GM21360 (cell line): ENCODE data around the gene MAPRE3.
A peak's percentile ranks its signal among the peaks of the same experiment; 100 is the strongest.

Experiments used
- ATAC-seq: cut with Tn5 transposase; IDR thresholded peaks from one replicate; pipeline ENCODE4 v1.9.1; 2021; ENCODE audit warnings: mild to moderate bottlenecking, moderate library complexity; ENCODE audit not compliant: unreplicated experiment

The MAPRE3 gene

DNA sequence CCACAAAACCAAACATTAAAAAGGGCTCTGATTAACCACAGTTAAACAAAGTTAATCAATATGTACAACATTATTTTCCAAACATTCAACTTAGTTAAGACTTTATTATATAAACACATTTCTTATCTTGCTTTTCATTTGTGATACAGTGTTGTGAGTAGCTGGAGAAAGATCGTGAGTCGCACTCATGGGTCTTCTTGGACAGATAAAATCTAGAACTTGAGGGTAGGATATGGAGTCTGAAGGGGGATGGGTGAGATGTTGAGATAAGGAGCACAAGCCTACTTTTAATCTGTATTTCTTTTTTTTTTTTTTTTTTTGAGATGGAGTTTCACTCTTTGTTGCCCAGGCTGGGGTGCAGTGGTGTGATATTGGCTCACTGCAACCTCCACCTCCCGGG, 39.7 kb downstream of the MAPRE3 start:
- no peak for ATAC-seq

DNA sequence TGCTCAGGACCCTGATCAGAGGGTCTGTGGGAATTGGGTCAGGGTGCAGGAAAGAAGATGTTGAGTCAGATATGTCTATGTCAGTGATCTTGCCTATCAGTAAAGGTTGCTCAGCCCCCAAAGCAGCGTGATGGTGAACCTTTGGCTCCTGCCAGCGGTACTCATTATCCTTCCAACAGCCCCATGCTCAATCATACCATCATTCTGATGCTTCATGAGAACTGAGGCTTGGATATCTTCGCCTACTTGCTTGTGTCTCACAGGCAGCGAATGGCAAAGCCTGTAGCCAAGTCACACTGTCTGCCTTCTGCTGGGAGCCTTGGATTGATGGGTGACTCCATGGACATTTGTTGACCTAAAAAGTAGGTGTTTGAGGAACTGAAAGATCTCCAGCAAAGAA, 43.3 kb downstream of the MAPRE3 start:
- ATAC-seq, result no peak

DNA sequence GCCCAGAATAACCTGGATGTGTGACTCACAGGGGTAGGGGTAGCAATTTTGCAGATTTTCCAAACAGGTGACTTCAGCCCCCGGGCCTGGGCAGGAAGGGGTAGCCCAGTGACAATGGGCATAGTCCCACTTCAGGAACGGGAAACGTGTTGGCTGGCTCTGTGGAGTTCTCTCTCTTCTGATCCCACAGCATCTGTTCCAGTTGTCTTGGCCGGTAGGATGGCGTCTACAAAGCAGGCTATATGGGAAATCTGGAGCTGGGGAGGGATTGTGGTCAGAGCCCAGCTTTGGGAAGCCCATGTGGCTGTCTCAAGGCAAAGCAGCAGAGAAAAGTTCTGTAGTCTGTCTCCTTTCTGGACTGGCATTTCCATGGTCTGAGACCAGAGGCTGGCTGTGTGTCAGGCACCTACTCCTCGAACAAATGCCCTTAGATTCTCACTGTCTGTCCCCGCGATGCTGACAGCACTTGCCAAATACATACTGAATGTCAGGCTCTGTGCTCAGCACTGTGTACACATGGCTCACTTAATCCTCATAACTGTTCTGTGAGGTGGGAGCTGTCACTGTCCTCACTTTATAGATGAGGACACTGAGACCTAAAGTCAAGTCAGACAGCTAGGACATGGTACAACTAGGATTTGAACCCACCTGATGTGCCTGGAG, 44.5 kb downstream of the MAPRE3 start:
- no peak for ATAC-seq

DNA sequence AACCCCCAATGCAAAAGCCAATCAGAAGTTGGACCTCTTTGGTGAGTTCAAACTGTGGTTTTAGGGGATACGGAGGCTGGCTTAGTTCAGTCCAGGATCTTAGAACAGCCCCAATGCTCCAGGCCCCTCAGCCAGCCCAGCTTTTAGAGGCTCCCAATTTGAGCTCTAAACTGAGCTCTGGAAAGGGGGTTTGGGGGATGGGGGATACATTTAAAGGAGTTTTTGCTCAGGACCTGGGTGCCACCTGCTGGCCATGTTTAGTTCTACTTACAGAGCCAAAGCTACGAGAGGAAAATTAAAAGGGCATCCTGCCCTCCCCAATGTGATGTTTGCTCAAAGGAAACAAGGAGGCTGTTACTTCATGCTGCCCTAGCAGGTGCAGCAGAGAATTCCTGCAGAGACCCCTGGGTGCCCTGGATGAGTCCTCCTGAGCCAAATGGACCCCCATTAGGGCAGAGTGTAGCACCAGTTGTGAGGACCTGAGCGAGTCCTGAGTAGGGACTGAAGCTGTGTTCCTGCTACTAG, 46.4 kb downstream of the MAPRE3 start:
- no peak for ATAC-seq

DNA sequence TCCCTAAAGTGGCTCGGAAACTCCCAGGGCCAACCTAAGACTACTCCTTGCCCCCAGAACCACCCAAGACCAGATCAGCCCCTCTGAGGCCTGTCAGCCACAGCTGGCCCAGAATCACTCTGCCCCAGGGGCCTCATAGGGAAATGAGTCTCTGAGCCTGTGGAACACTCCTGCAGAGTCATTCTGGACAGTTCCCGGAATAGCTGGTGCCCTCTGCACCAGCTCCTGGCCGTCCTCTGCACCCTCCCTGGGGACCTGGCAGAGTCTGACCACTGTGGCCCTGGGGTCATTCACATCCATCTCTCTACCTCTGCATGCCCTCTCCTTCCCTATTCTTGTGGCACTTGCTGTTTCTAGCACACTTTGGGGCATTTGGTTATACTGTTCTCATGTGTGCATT, 47.7 kb downstream of the MAPRE3 start:
- no peak for ATAC-seq

DNA sequence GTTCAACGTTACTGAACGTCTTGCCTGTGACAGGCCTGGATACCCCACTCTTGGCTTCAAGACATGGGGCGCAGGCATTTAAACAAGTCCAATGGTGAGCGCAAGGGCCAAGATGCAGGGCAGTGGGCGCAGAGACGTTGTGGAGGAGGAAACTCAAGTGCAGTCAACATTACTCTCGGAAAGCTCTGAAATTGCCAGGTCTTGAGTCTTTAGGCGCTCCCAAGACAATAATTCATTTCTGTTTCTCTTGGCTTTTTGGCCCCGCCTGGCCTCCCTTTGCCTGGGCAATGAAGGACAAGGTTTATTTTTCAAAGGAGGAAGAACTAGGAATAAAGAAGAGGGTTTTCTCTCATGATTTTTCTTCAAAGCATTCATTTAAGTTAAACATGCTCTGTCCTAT, 49.0 kb downstream of the MAPRE3 start:
- no peak for ATAC-seq

DNA sequence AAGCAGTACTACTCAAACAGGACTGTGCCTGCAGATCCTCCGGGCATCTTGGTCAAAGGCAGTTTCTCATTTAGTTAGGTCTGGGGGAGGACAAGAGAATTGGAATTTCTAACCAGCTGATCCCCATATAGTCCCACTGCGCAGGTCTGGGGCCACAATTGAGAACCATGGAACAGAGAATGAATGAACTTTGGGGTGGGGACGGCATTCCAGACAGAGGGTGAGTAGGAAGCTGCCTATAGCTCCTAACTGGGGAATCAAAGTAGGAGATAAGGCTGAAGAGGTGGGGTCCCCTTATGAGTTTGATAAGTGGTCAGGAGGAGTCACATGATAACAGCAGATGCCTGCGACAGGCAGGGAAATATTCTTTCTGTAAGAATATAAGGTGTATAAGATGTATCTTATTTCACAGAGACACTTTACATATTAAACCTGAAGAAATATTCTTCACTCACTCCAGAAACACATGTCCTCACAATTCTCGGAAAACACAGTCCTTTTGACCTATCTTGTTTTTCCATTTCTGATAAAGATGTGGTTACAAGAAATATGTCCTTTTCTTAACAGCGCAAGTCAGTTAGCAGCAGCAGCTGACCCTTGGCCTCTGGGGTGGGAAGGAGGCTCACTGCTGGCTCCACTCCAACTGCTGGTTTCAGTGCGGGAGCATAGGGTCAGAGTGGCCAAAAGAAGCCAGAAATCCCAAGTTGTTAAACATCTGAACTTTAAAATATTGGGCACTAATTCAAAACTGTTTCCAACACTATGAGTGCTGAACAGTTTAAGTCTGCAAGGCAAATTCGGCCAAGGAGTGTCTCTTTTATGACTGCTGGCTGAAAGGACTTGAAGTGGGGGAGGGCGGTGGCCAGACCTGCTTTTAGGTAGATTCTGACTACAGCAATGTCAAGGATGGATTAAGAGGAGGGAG, 49.8 kb downstream of the MAPRE3 start:
- ATAC-seq, result no peak

DNA sequence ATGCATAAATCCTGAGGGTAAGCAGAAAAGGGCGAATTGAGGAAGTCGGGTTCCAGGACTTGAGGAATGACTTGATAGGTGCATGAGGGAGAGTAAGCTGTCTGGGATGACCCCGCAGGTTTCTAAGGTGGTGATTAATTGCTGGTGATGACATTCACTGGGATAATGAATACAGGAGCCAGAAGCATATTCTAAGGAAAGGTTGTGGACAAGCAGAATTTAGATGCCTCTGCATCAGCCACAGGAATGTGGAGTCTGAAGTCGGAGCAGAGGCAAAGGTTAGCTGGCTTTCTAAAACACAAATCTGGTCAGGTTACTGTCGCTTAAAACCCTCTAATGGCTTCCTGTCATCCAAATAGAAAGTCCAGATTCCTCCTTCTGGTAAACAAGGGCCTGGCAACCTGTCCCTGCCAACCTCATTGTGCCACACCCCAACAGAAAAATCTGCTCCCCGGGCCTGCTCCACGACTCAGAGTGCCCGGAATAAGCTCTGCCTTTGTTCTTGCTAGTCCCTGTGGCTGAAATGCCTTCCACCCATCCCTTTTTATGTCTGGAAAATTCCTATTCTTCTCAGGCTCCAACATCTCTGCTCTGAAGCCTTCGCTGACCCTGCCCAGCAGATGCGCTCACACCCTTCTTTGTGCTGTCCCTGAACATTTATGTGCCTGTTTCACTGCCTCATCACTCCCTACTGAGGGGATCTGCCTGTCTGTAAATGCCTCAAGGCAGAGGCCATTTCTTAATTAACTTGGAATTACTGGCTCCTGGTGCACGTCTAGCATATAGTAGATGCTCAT, 51.0 kb downstream of the MAPRE3 start:
- ATAC-seq, result no peak

DNA sequence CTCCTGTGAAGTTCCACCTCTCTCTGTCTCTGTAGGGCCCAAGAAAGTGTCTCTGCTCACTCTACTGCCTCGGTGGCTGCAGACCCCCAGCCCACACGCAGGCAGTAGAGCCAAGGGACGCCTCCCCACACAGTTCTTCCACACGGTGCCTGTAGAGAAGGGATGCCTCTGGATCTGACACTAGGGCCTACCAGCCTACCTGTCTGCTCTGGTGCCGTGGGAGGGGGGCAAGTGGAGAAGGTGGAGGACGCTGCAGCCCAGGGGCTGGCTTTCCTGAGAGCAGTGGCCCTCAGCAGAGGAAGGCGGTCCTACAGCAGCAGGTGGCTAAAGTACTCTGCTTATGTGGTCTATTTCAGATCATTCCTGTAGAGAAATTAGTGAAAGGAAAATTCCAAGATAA, 53.3 kb downstream of the MAPRE3 start:
- no peak for ATAC-seq

DNA sequence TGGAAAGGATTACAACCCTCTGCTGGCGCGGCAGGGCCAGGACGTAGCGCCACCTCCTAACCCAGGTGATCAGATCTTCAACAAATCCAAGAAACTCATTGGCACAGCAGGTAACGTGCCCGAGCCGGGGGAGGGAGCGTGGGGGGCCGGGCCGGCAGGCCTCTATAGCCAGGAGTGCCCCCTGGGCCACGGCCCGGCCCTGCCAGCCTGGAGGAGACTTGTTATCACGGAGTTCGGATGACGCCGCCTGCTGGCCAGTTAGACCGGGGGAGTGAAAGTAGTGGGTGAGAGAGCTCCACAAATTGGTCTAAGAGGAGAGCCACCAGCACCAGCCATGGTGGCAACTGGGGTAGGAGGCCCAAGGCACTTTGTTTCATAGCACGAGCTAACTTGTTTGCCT, 53.8 kb downstream of the MAPRE3 start:
- ATAC-seq, result no peak

DNA sequence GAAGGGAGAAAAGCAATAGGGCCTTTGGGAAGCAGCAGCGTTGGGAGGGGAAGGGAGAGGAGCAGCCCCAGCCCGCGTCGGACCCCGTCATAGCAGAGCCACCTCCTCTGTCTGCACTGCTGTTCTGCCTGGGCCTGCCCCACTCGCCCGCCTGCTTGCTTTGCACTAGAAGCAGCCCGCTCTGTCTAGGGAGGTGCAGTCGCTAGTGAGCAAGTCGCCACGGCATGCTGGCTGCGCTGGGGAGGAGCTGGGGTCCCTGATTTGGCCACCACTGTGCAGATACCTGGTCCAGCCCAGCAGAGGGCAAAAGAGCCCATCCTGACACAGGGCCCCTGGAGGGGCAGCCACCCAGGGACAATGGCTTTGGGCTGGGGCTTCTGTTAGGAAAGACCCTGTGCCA, 54.4 kb downstream of the MAPRE3 start:
- no peak for ATAC-seq

DNA sequence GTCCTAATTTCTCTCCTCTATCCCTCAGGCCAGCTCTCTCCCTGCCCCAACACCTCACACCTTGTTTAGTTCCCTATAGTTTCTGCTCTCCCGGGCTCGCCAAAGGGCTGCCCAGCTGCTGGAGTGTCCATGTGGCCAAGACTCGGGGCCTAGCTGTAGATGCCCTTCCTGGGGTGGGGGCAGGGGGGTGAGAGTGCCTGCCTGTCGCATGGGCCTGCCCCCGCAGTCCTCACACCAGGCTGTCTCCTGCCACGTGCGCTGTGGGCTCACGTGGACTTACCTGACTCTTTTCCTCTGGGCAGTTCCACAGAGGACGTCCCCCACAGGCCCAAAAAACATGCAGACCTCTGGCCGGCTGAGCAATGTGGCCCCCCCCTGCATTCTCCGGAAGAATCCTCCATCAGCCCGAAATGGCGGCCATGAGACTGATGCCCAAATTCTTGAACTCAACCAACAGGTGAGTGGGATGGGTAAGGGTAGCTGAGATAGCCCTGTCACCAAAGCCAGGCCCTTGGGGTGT, 54.9 kb downstream of the MAPRE3 start:
- no peak for ATAC-seq

DNA sequence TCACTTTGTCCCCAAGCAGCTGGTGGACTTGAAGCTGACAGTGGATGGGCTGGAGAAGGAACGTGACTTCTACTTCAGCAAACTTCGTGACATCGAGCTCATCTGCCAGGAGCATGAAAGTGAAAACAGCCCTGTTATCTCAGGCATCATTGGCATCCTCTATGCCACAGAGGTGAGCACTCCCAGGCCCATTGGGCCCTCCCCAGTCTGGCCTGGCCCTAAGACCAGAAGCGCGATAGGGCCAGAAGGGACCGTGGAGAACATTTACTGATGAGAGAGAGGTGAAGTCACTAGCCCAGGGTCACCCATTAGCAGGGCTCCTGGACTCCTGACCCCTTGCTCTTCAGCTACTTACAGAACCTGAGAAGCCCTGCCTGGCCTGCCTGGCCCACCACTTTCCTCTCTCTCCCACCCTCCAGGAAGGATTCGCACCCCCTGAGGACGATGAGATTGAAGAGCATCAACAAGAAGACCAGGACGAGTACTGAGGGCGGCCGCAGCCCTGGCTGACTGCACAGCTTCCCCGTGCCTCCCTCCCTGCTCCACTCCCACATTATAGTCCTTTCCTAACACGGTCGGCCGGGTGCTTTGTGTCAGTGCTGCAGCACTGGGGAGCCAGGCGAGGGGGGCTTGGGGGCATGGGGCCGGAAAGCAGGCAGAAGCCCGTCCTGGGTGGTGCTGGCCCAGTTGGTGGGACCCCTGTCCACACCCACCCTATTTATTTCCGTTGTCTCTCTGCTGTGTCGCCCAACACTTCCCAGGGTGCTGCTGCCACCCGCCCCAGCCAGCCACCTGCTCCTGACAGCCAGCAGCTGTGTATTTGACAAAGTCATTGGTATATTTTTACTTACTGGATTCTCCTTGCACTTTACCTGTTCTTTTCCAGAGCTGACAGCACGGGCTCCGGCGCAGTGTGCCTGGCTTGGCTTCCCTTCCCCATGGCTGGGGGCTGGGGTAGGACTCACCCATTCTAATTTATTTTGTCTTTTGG, 55.7 kb downstream of the MAPRE3 start:
- no peak for ATAC-seq

DNA sequence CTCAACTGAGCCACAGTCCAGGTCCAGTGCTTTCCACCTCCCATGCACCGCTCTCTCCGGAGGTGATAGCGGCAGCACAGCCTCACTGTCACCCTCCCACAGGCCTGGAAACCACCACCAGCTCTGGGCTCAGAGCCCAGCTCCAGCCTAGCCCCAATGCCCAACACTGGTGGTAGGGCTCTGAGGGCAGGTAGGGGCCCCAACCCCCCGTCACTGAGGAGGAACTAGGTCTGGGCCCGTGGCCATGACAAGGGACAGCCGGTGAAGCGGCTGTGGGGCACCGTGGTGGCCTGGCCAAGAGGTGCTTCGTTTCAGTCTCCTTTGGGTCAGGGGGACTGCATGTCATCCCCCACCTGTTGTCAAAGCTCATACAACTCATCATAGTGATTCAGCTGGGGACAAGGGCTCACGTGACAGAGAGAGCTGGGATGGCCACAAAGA, 56.8 kb downstream of the MAPRE3 start:
- no peak for ATAC-seq

DNA sequence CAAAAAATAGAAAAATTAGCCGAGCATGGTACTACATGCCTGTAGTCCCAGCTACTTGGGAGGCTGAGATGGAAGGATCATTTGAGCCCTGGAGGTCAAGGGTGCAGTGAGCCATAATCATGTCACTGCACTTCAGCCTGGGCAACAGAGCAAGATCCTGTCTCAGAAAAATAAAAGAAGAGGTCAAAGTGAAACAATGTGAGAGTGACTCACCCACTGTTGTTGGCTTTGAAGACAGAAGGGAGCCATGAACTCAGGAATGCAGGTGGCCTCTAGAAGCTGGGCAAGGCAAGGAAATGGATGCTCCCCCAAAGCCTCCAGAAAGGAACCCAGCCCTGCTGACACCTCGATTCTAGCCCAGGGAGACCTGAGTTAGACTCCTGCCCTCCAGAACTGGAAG, 58.6 kb downstream of the MAPRE3 start:
- no peak for ATAC-seq

DNA sequence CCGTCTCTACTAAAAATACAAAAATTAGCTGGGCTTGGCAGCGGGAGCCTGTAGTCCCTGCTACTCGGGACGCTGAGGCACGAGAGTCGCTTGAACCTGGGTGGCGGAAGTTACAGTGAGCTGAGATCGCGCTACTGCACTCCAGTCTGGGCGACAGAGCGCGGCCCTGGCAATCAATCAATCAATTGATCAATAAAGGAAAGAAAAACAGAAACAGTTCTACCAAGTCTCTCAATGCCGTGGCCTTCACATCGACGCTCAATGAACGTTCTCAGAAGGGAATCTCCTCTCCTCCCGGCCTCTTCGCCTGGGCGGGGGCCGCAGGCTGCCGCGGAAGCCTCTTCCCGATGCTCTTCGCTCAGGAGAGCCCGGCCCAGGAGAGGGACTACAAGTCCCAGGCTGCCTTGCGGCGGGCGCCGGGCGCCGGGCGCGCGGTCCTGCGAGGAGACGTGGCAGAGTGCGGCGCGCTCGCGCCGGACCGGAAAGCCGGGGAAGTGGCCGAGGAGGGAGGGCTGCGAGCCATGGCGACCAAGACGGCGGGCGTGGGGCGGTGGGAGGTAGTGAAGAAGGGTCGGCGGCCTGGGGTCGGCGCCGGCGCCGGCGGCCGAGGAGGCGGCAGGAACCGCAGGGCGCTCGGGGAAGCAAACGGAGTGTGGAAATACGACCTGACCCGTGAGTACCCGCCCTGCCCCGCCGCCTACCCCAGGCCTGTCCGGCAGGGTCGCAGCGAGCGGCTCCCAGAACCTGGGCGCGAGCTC, 62.2 kb downstream of the MAPRE3 start, which contains the start of gene TMEM214:
Gene TMEM214, plus strand, starts transcription at position 471 of the 758 bp plus-strand sequence. Its CDS starts 51 bp downstream, at position 522.
- ATAC-seq, result peak; percentile 77

DNA sequence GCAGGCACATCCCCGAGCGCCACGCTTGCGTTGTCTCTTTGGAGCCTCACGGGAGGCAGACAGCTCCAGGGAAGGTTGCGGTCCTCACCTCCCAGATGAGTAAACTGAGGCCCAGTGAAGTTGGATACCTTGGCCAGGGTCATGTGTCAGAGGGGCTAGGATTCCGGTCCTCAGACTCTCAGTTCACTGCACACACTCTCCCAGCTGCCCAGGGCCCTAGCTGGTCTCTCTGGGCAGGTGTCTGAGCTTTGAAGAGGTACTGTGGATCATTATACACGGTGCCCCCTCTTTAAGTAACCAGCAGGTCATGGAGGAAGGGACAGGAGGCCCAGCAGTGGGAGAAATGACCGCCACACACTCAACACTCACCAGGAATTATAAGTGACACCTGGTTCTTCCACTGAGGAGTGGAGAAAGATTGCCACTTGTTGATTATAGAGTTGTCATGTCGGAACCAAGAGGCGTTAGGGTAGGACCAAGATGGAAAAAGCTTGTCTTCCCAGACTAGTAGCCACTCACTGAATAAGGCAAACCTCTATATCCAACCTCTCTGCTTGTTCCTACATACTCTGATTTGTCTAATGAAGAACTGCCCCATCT, 62.9 kb downstream of the MAPRE3 start:
- no peak for ATAC-seq

DNA sequence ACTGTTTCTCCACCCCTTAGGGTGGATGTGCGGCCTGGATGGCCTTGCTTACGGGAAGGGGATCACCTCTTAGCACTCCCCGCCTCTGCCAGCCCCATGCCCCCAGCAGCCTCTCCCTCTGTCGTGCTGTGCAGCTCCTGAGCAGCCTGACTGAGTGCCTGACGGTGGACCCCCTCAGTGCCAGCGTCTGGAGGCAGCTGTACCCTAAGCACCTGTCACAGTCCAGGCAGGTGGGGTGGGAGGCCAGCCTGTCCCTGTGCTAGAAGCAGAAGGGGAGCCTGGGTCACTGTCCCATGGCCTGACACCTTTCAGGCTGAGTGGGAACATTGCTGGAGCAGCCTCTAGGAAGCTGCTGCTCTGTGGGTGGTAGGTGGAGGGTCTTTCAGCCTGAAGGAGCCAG, 67.6 kb downstream of the MAPRE3 start:
- no peak for ATAC-seq
